GM18511 (cell line): Measurements from ENCODE around the gene HOXA9.

Experiments used
- ATAC-seq: cut with Tn5 transposase; IDR thresholded peaks from one replicate; pipeline ENCODE4 v1.9.1; 2021; ENCODE audit warnings: mild to moderate bottlenecking, moderate library complexity; ENCODE audit not compliant: unreplicated experiment

The HOXA9 gene

DNA sequence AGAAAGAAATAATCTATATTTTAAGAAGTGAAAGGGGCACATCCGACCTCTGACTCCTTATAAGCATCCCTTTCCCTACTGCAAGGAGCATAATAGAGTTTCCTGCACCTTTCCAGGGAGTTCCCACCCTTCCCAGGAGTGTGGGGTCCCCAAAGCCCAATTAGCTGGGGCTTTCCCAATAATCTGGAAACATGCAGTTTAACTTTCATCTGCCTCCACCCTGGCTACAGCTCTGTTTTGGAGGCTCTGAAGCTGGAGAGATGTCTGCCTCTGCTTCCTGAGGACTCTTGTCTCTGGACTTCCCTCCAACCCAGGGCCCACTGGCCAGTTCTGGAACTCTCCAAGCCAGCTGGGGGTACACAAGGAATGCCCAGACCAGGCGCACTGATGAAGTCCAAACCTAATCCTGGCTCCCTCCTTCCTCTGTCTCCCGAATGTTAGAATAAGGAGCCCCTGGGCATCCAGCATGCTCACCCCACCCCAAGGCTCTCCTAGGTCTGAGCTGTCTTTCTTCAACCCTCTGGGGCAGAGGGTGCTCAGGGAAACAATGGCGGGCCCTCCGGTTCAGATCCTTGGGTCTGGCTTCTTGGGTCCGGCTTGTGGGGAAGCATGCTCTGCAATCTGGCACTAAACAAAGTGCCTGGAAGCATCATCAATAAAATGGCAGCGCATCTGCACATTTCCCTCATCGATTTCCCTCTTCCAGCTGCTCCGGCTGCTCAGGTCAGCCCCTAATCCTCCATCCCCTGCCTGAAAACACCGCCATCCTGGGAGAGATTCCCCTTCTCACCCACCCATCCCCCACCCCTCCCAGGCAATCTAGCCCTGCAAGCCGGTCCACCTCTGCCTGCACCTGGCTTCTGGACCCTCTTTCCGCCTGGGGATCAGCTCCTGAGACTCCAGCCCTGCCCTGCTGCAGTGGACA is 48.1 kb downstream of the HOXA9 start:
- ATAC-seq: no peak

DNA sequence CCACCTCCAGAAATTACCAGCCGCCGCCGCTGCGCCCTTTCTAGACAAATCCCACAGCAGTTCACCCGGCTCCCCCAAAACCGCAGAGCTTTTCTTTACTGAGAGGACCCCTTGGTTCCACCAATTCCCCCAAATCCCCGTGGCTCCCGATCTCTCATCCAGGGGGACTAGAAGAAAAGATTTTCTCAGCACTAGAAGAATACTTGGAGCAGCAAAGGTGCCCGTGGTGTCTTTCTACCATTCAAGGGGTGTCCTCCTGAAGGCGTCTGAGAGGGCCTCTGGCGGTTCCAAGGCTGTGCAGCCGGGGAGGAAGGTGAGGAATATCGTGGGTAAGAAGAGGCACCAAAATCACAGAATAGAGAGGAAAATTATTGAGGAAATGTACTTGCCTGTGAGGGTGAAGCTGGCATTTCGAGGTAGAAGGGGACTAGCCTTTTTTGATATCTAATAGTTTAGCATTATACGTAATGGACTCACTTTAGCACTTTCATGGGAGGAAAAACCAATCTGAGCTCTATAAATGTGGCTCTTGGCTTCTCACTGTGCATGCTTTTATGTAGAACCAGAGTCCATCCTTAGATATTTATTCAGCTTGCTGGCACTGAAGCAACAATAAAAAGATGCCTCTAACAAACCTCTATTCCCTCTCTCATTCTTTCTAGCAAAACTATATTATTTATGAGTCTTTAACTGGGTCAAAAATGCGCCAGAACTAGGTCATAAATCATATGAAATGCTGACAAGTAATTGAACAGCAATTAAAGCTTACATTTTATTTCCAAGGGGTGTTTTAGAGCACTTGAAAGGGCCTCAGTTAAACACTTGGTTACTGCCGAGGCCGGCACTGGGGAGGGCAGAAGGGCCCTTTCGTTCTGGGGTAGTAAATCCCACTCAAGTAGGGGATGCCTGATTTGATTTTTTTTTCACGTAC is 49.0 kb downstream of the HOXA9 start:
- ATAC-seq: no peak

GRCh38 chr7:27115221-27116026 is 49.9 kb downstream of the HOXA9 start:
- no peak for ATAC-seq

GRCh38 chr7:27114881-27115220 is 50.5 kb downstream of the HOXA9 start:
- ATAC-seq: no peak

DNA sequence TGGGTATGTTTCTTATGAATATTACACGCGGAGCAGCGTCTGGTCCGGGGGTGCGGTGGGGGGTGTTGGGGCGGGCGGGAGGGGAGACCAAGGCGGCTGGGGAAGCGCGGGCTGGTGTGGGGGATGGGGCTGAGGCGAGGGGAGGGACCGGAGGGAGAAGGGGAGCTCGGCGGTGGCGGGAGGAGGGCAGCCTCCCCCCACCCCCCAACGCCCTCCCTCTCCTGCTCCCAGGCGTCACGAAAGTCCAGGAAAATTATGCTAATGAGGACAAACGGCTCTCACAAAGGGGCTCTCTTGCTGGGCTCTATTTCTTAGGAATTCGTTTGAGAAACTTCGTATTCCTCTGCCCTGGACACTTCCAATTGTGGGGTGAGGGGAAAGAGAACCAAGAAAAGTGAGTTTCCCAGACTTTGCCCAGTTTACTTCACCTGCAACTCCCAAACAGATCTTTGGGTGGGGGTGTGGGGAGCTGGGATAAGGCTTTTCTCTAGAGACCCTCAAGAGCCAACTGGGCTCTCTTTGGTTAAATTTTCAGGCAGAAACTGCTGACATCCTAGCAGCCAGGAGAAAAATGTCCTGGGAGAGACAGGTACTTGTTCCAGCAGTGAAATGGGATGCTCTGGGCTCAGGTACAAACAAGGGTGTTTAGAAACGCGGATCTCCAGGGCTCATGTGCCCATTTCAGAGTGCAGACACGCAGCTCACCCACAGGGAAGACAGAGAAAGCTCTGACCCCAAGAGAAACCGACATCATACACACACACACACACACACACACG is 51.2 kb downstream of the HOXA9 start:
- no peak for ATAC-seq

- no peak for ATAC-seq
These were observed 52.1 kb downstream of the HOXA9 start for GRCh38 chr7:27112955-27113949.
